HCT116 (cell line): Measurements from ENCODE around the gene NAALADL2. TPM values are rescaled to one million over a fixed set of nuclear protein-coding genes. Genes with fewer than 3 reads are reported as not detected.

ENCODE experiments used
- ATAC-seq: fragments of 200-7000 bp; cut with Tn5 transposase; 2 replicates; pipeline ENCODE4 v1.9.1; 2020; ENCODE audit warnings: mild to moderate bottlenecking, moderate library complexity
- BruUV-seq: library from RNA; stranded (reverse); fragments of 400-500 nt; replicated peaks from 2 replicates; lab custom pipeline; 2021; lab: Mats Ljungman, UMichigan
- CTCF ChIA-PET: fragments of 300-600 bp; sonication (Branson Sonifier 250); formaldehyde crosslinking; loops from one replicate; lab custom pipeline; 2021; ENCODE audit warnings: antibody characterized with exemption; lab: Charles Lee
- POLR2A ChIA-PET: fragments of 300-600, 350-600 bp; sonication (Branson Sonifier 250); formaldehyde crosslinking; loops from one replicate; lab custom pipeline; 2021; ENCODE audit warnings: antibody characterized with exemption; lab: Charles Lee
- RAD21 ChIA-PET, 2 experiments: fragments of 300-600 bp; sonication (Branson Sonifier 250); formaldehyde crosslinking; loops; one replicate each; lab custom pipeline; 2023; ENCODE audit warnings: low total read pairs in 2 of 2; ENCODE audit not compliant: uncharacterized antibody in 2 of 2, unreplicated experiment in 2 of 2, low non-redundant PET in 1 of 2; lab: Charles Lee
- DNase-seq: peaks from one replicate; pipeline ENCODE4 v3.0.0-alpha.2; 2010; ENCODE audit warnings: low read depth, low spot score
- H2AFZ ChIP-seq: fragments of 200-600 bp; shearing (Covaris generic), sonication (generic); 2 replicates; pipeline ENCODE4 v1.6.1; 2017; ENCODE audit warnings: low read depth, mixed run types, mixed read lengths, antibody characterized with exemption, low read length; ENCODE audit not compliant: poor library complexity, severe bottlenecking
- H3K27ac ChIP-seq: 2 replicates; pipeline ENCODE4 v1.5.1; 2012; ENCODE audit warnings: low read depth, low read length
- H3K27me3 ChIP-seq: fragments of 200-600 bp; sonication (generic); 2 replicates; pipeline ENCODE4 v1.6.1; 2016; ENCODE audit warnings: mixed run types, low read length, mixed read lengths; ENCODE audit not compliant: insufficient read depth
- H3K36me3 ChIP-seq, 2 experiments: fragments of 200-500 bp in 1 of 2; fragments of 200-600 bp in 1 of 2; sonication (Bioruptor generic) in 1 of 2; sonication (generic) in 1 of 2; 2 replicates each; pipeline versions ENCODE4 v1.5.1 to v1.6.1; 2014 to 2016; ENCODE audit warnings: low read length in 2 of 2, inconsistent platforms in 1 of 2, mixed read lengths in 1 of 2, mixed run types in 1 of 2; ENCODE audit not compliant: insufficient read depth in 2 of 2, control insufficient read depth in 1 of 2
- H3K4me1 ChIP-seq, 2 experiments: fragments of 200-600 bp in 1 of 2; sonication (generic) in 1 of 2; 2 replicates each; pipeline versions ENCODE4 v1.5.1 to v1.6.1; 2012 to 2017; ENCODE audit warnings: low read length in 2 of 2, inconsistent platforms in 1 of 2, mild to moderate bottlenecking in 1 of 2, mixed read lengths in 1 of 2, mixed run types in 1 of 2, moderate library complexity in 1 of 2; ENCODE audit not compliant: insufficient read depth in 2 of 2, control insufficient read depth in 1 of 2
- H3K4me2 ChIP-seq: fragments of 200-600 bp; sonication (generic); 2 replicates; pipeline ENCODE4 v1.6.1; 2017; ENCODE audit warnings: mixed run types, low read length, mixed read lengths
- H3K4me3 ChIP-seq, 2 experiments: fragments of 200-600 bp in 1 of 2; sonication (generic) in 1 of 2; replicated peaks in 1 of 2; 2 replicates each; pipeline ENCODE4 v1.5.1; 2011 to 2016; ENCODE audit warnings: low read length in 2 of 2, control low read depth in 1 of 2, low read depth in 1 of 2, mild to moderate bottlenecking in 1 of 2, mixed read lengths in 1 of 2, mixed run types in 1 of 2
- H3K79me2 ChIP-seq: fragments of 200-600 bp; sonication (generic); 2 replicates; pipeline ENCODE4 v1.6.1; 2017; ENCODE audit warnings: mild to moderate bottlenecking, mixed run types, low read length, moderate library complexity, mixed read lengths; ENCODE audit not compliant: insufficient read depth
- H3K9ac ChIP-seq: fragments of 200-600 bp; sonication (generic); 2 replicates; pipeline ENCODE4 v1.6.1; 2016; ENCODE audit warnings: low read length, mixed read lengths
- H3K9me2 ChIP-seq: fragments of 200-600 bp; sonication (generic), shearing (Covaris generic); 2 replicates; pipeline ENCODE4 v1.6.1; 2017; ENCODE audit warnings: mixed run types, mild to moderate bottlenecking, moderate library complexity; ENCODE audit not compliant: insufficient read depth
- H3K9me3 ChIP-seq, 2 experiments: fragments of 200-500 bp in 1 of 2; fragments of 200-600 bp in 1 of 2; sonication (Bioruptor generic) in 1 of 2; sonication (generic) in 1 of 2; 2 replicates each; pipeline ENCODE4 v1.6.1; 2014 to 2017; ENCODE audit warnings: low read length in 2 of 2, mixed read lengths in 2 of 2, inconsistent platforms in 1 of 2, low read depth in 1 of 2, mild to moderate bottlenecking in 1 of 2, mixed run types in 1 of 2, moderate library complexity in 1 of 2; ENCODE audit not compliant: control insufficient read depth in 1 of 2, insufficient read depth in 1 of 2
- H4K20me1 ChIP-seq: fragments of 200-600 bp; sonication (generic), shearing (Covaris generic); 2 replicates; pipeline ENCODE4 v1.6.1; 2017; ENCODE audit warnings: mixed run types, mild to moderate bottlenecking, moderate library complexity; ENCODE audit not compliant: insufficient read depth
- CBX3 ChIP-seq: IDR thresholded peaks from 2 replicates; pipeline ENCODE4 v1.6.1; 2012; ENCODE audit warnings: low read depth
- ELF1 ChIP-seq: IDR thresholded peaks from 2 replicates; pipeline ENCODE4 v1.6.1; 2012; ENCODE audit warnings: low read depth, borderline replicate concordance
- EZH2phosphoT487 ChIP-seq: fragments of 200-600 bp; IDR thresholded peaks from 2 replicates; pipeline ENCODE4 v1.6.1; 2018; ENCODE audit warnings: antibody characterized with exemption, borderline replicate concordance
- MAX ChIP-seq: IDR thresholded peaks from 2 replicates; pipeline ENCODE4 v1.6.1; 2012
- RAD21 ChIP-seq: IDR thresholded peaks from 2 replicates; pipeline ENCODE4 v1.6.1; 2012; ENCODE audit warnings: low read depth, mild to moderate bottlenecking
- ZBTB33 ChIP-seq: IDR thresholded peaks from 2 replicates; pipeline ENCODE4 v1.6.1; 2011; ENCODE audit warnings: mild to moderate bottlenecking, low read length, moderate library complexity; ENCODE audit not compliant: insufficient replicate concordance; ENCODE audit errors: extremely low read depth
- ZFX ChIP-seq: fragments of 450-650 bp; IDR thresholded peaks from 2 replicates; pipeline ENCODE4 v1.6.1; 2017
- intact Hi-C: fragments of 100-400 bp; cut with micrococcal nuclease; formaldehyde crosslinking; loops from 2 replicates; pipeline ENCODE4 v1.10.0; 2022
- total RNA-seq: library from RNA; stranded (reverse); gene quantifications from one replicate; pipeline ENCODE4 v1.2.1, GENCODE V29; 2021; ENCODE audit not compliant: unreplicated experiment

NAALADL2 gene
- total RNA-seq, 1 experiment from 2014 or later = 2.9 TPM

GRCh38 chr3:175426805-175427204, 567.7 kb downstream of the NAALADL2 start:
- 0 out of 2 replicates have a peak, but pooled peaks cover 5% of the 10 kb centered on the region for H3K9me2 ChIP-seq
- ChIA-PET RAD21 (no interaction called here), CTCF (no interaction called here), POLR2A (no interaction called here)
- DNase-seq (no peak), ATAC-seq (no peak)
- H3K36me3 ChIP-seq = no peaks in the 10 kb centered on the region
- no peaks in the 10 kb centered on the region for H4K20me1 ChIP-seq
- no peaks in the 10 kb centered on the region for H3K79me2 ChIP-seq
- no peaks in the 10 kb centered on the region for H3K9me3 ChIP-seq
- BruUV-seq = no TSS peak
- no peak overlapping the region for H3K4me2 ChIP-seq
- no peak overlapping the region for H3K27ac ChIP-seq
- no peak overlapping the region for H2AFZ ChIP-seq
- no peak overlapping the region for H3K4me3 ChIP-seq
- TF ChIP-seq RAD21 (no peak), CBX3 (no peak), ELF1 (no peak), ZBTB33 (no peak), MAX (no peak), EZH2phosphoT487 (no peak), ZFX (no peak)
- H3K4me1 ChIP-seq = no peaks in the 10 kb centered on the region
- intact Hi-C loops = loop anchor here (10.0 kb wide), 1 partner anchor 998 kb away; no protein-coding TSS in a partner anchor
- no peaks in the 10 kb centered on the region for H3K27me3 ChIP-seq
- no peak overlapping the region for H3K9ac ChIP-seq

GRCh38 chr3:175428466-175428865, 569.3 kb downstream of the NAALADL2 start:
- H3K9me2 ChIP-seq = 0 out of 2 replicates have a peak, but pooled peaks cover 5% of the 10 kb centered on the region
- intact Hi-C loops = loop anchor here (10.0 kb wide), 1 partner anchor 996 kb away; no protein-coding TSS in a partner anchor
- ChIA-PET RAD21 (no interaction called here), POLR2A (no interaction called here), CTCF (no interaction called here)
- no TSS peak for BruUV-seq
- no peaks in the 10 kb centered on the region for H3K27me3 ChIP-seq
- H4K20me1 ChIP-seq = no peaks in the 10 kb centered on the region
- H3K36me3 ChIP-seq = no peaks in the 10 kb centered on the region
- no peak overlapping the region for H3K4me3 ChIP-seq
- H3K27ac ChIP-seq = no peak overlapping the region
- H3K4me1 ChIP-seq = no peaks in the 10 kb centered on the region
- no peak for TF ChIP-seq MAX
- H3K9me3 ChIP-seq = no peaks in the 10 kb centered on the region
- H3K9ac ChIP-seq = no peak overlapping the region
- ATAC-seq = no peak
- no peak overlapping the region for H3K4me2 ChIP-seq
- DNase-seq = no peak
- H2AFZ ChIP-seq = no peak overlapping the region
- no peaks in the 10 kb centered on the region for H3K79me2 ChIP-seq
